Astrocyte (in vitro differentiated cells and primary cell): ENCODE measurements around the gene SAE1. TPM values are rescaled to one million over a fixed set of nuclear protein-coding genes. Genes with fewer than 3 reads are reported as not detected.

ENCODE experiments used
- DNase-seq: peaks from one replicate; pipeline ENCODE4 v3.0.0-alpha.2; 2010; ENCODE audit warnings: low read depth
- FAIRE-seq: peaks from 2 replicates; lab custom pipeline; 2011; peaks lifted over from hg19 to GRCh38; lab: Jason Lieb, UNC
- H2AFZ ChIP-seq: 2 replicates; pipeline ENCODE4 v1.6.0; 2012; ENCODE audit warnings: low read depth, low read length, inconsistent platforms
- H3K27ac ChIP-seq: 2 replicates; pipeline ENCODE4 v1.5.1; 2011; ENCODE audit warnings: low read depth, low read length, inconsistent platforms
- H3K27me3 ChIP-seq: 2 replicates; pipeline ENCODE4 v1.6.0; 2011; ENCODE audit warnings: low read length, inconsistent platforms; ENCODE audit not compliant: insufficient read depth
- H3K36me3 ChIP-seq: 2 replicates; pipeline ENCODE4 v1.5.1; 2011; ENCODE audit warnings: low read length, inconsistent platforms; ENCODE audit not compliant: insufficient read depth
- H3K4me1 ChIP-seq: 2 replicates; pipeline ENCODE4 v1.5.1; 2011; ENCODE audit warnings: low read length, inconsistent platforms; ENCODE audit not compliant: insufficient read depth
- H3K4me2 ChIP-seq: 2 replicates; pipeline ENCODE4 v1.6.0; 2012; ENCODE audit warnings: low read length, inconsistent platforms
- H3K4me3 ChIP-seq: 2 replicates; pipeline ENCODE4 v1.5.1; 2011; ENCODE audit warnings: low read depth, mild to moderate bottlenecking, low read length, inconsistent platforms; ENCODE audit not compliant: insufficient read depth
- H3K79me2 ChIP-seq: 2 replicates; pipeline ENCODE4 v1.6.0; 2012; ENCODE audit warnings: mild to moderate bottlenecking, low read length, inconsistent platforms; ENCODE audit not compliant: insufficient read depth
- H3K9ac ChIP-seq: 2 replicates; pipeline ENCODE4 v1.6.0; 2012; ENCODE audit warnings: mild to moderate bottlenecking, low read length, inconsistent platforms
- H3K9me3 ChIP-seq: 2 replicates; pipeline ENCODE4 v1.5.1; 2012; ENCODE audit warnings: low read depth, mild to moderate bottlenecking, low read length, inconsistent platforms; ENCODE audit not compliant: insufficient read depth
- H4K20me1 ChIP-seq: 2 replicates; pipeline ENCODE4 v1.6.0; 2012; ENCODE audit warnings: low read length, inconsistent platforms; ENCODE audit not compliant: insufficient read depth
- H3K27ac Mint-ChIP-seq: one replicate; pipeline ENCODE4 v1.8.0; 2021; ENCODE audit warnings: mild to moderate bottlenecking, mixed read lengths; ENCODE audit not compliant: unreplicated experiment
- H3K27me3 Mint-ChIP-seq: one replicate; pipeline ENCODE4 v1.8.0; 2021; ENCODE audit warnings: low read depth, mixed read lengths; ENCODE audit not compliant: unreplicated experiment
- H3K36me3 Mint-ChIP-seq: one replicate; pipeline ENCODE4 v1.8.0; 2021; ENCODE audit warnings: low read depth, mixed read lengths; ENCODE audit not compliant: unreplicated experiment
- H3K4me1 Mint-ChIP-seq: one replicate; pipeline ENCODE4 v1.8.0; 2021; ENCODE audit warnings: low read depth, mixed read lengths; ENCODE audit not compliant: unreplicated experiment
- H3K4me3 Mint-ChIP-seq: one replicate; pipeline ENCODE4 v1.8.0; 2021; ENCODE audit warnings: mild to moderate bottlenecking, moderate library complexity, mixed read lengths; ENCODE audit not compliant: unreplicated experiment
- H3K9me3 Mint-ChIP-seq: one replicate; pipeline ENCODE4 v1.8.0; 2021; ENCODE audit warnings: mild to moderate bottlenecking, mixed read lengths; ENCODE audit not compliant: unreplicated experiment
- CTCF ChIP-seq: IDR thresholded peaks from 2 replicates; pipeline ENCODE4 v1.5.1; 2011; ENCODE audit warnings: low read depth, mild to moderate bottlenecking, inconsistent platforms, low read length, moderate library complexity; ENCODE audit not compliant: insufficient read depth
- EZH2 ChIP-seq: IDR thresholded peaks from 2 replicates; pipeline ENCODE4 v1.6.1; 2012; ENCODE audit warnings: mild to moderate bottlenecking, low read length, inconsistent platforms; ENCODE audit not compliant: insufficient read depth
- total RNA-seq: library from RNA; stranded (reverse); gene quantifications from 2 replicates; pipeline ENCODE4 v1.2.1, GENCODE V29; 2021

SAE1 gene
- total RNA-seq, 1 donor from 2014 or later = 133 TPM

GRCh38 chr19:47158367-47158791 lies 27.7 kb downstream of the SAE1 start:
- H3K4me2 ChIP-seq = peak overlapping the region; percentile 63
- Mint-ChIP-seq H3K9me3 (no peaks in the 10 kb centered on the region), H3K27ac (peak overlapping the region; percentile 90), H3K27me3 (no peaks in the 10 kb centered on the region), H3K4me3 (peak overlapping the region; percentile 18), H3K36me3 (peaks cover 15% of the 10 kb centered on the region), H3K4me1 (peaks cover 34% of the 10 kb centered on the region)
- H3K27me3 ChIP-seq = no peaks in the 10 kb centered on the region
- no peak for TF ChIP-seq EZH2
- no peak for TF ChIP-seq CTCF
- peaks cover 24% of the 10 kb centered on the region for H3K36me3 ChIP-seq
- DNase-seq (no peak), FAIRE-seq (no peak)
- no peak overlapping the region for H3K4me3 ChIP-seq
- no peak overlapping the region for H2AFZ ChIP-seq
- no peaks in the 10 kb centered on the region for H3K9me3 ChIP-seq
- peak overlapping the region; percentile 68 for H3K9ac ChIP-seq
- H3K79me2 ChIP-seq = peaks cover 31% of the 10 kb centered on the region
- peaks cover 40% of the 10 kb centered on the region for H4K20me1 ChIP-seq
- H3K4me1 ChIP-seq = peaks cover 32% of the 10 kb centered on the region
- H3K27ac ChIP-seq = peak overlapping the region; percentile 81

- Histone ChIP-seq H2AFZ (no peak overlapping the region), H3K4me2 (peak overlapping the region; percentile 63), H4K20me1 (peaks cover 40% of the 10 kb centered on the region), H3K9ac (peak overlapping the region; percentile 68), H3K4me3 (no peak overlapping the region), H3K4me1 (peaks cover 32% of the 10 kb centered on the region), H3K79me2 (peaks cover 34% of the 10 kb centered on the region), H3K36me3 (peaks cover 22% of the 10 kb centered on the region), H3K27ac (peak overlapping the region; percentile 81), H3K9me3 (no peaks in the 10 kb centered on the region), H3K27me3 (no peaks in the 10 kb centered on the region)
- Mint-ChIP-seq H3K4me1 (peaks cover 34% of the 10 kb centered on the region), H3K27me3 (no peaks in the 10 kb centered on the region), H3K9me3 (no peaks in the 10 kb centered on the region), H3K27ac (peak overlapping the region; percentile 90), H3K36me3 (peaks cover 15% of the 10 kb centered on the region), H3K4me3 (peak overlapping the region; percentile 7)
- DNase-seq (peak; percentile 73), FAIRE-seq (peak; percentile 89)
- no peak for TF ChIP-seq CTCF
- no peak for TF ChIP-seq EZH2
Measured at GRCh38 chr19:47158879-47159503, 28.4 kb downstream of the SAE1 start.

- Mint-ChIP-seq H3K27me3 (no peaks in the 10 kb centered on the region), H3K36me3 (peaks cover 3% of the 10 kb centered on the region), H3K27ac (no peak overlapping the region), H3K4me1 (peaks cover 28% of the 10 kb centered on the region), H3K4me3 (no peak overlapping the region), H3K9me3 (no peaks in the 10 kb centered on the region)
- no peaks in the 10 kb centered on the region for H3K9me3 ChIP-seq
- H3K4me1 ChIP-seq = peaks cover 25% of the 10 kb centered on the region
- no peak for TF ChIP-seq EZH2
- TF ChIP-seq CTCF = no peak
- H2AFZ ChIP-seq = no peak overlapping the region
- H3K27ac ChIP-seq = no peak overlapping the region
- FAIRE-seq (no peak), DNase-seq (no peak)
- no peak overlapping the region for H3K9ac ChIP-seq
- no peak overlapping the region for H3K4me2 ChIP-seq
- no peaks in the 10 kb centered on the region for H3K27me3 ChIP-seq
- peaks cover 45% of the 10 kb centered on the region for H3K79me2 ChIP-seq
- H3K36me3 ChIP-seq = peaks cover 22% of the 10 kb centered on the region
- peaks cover 38% of the 10 kb centered on the region for H4K20me1 ChIP-seq
- H3K4me3 ChIP-seq = no peak overlapping the region
Measured at GRCh38 chr19:47161876-47162489, 31.3 kb downstream of the SAE1 start.
